Hepatocyte (in vitro differentiated cells): ENCODE data around the gene SULT1A3. TPM values are rescaled to one million over a fixed set of nuclear protein-coding genes. Genes with fewer than 3 reads are reported as not detected.
"Not testable (repeated sequence)": the region's sequence is repeated elsewhere in the genome, so short reads cannot be mapped to it uniquely, and the experiment has no call there.

Source experiments
- DNase-seq: peaks from one replicate; pipeline ENCODE4 v3.0.0-alpha.2; 2016; ENCODE audit warnings: low spot score
- H2AFZ ChIP-seq: fragments of 200-600 bp; sonication (generic); 2 replicates; pipeline ENCODE4 v1.6.0; 2016; ENCODE audit warnings: antibody characterized with exemption, mild to moderate bottlenecking
- H3K27ac ChIP-seq: fragments of 200-600 bp; sonication (generic); 2 replicates; pipeline ENCODE4 v1.5.1; 2016; ENCODE audit warnings: mild to moderate bottlenecking
- H3K27me3 ChIP-seq: fragments of 200-600 bp; sonication (generic); 2 replicates; pipeline ENCODE4 v1.6.1; 2016
- H3K36me3 ChIP-seq: fragments of 200-600 bp; sonication (generic); replicated peaks from 2 replicates; pipeline ENCODE4 v1.5.1; 2016; ENCODE audit warnings: low read depth; ENCODE audit not compliant: insufficient read depth
- H3K4me1 ChIP-seq: fragments of 200-600 bp; sonication (generic); 2 replicates; pipeline ENCODE4 v1.5.1; 2016; ENCODE audit warnings: mild to moderate bottlenecking, moderate library complexity; ENCODE audit not compliant: insufficient read depth
- H3K4me2 ChIP-seq: fragments of 200-600 bp; sonication (generic); 2 replicates; pipeline ENCODE4 v1.6.0; 2016
- H3K4me3 ChIP-seq: fragments of 200-600 bp; sonication (generic); 2 replicates; pipeline ENCODE4 v1.5.1; 2016; ENCODE audit warnings: mild to moderate bottlenecking
- H3K79me2 ChIP-seq: fragments of 200-600 bp; sonication (generic); 2 replicates; pipeline ENCODE4 v1.6.0; 2017; ENCODE audit warnings: mild to moderate bottlenecking
- H3K9me2 ChIP-seq: fragments of 200-600 bp; sonication (generic); replicated peaks from 2 replicates; pipeline ENCODE4 v1.6.0; 2017; ENCODE audit warnings: mild to moderate bottlenecking; ENCODE audit not compliant: insufficient read depth
- H3K9me3 ChIP-seq: fragments of 200-600 bp; sonication (generic); 2 replicates; pipeline ENCODE4 v1.5.1; 2016; ENCODE audit warnings: low read depth, mild to moderate bottlenecking
- H4K20me1 ChIP-seq: fragments of 200-600 bp; sonication (generic); 2 replicates; pipeline ENCODE4 v1.6.0; 2016; ENCODE audit warnings: mild to moderate bottlenecking; ENCODE audit not compliant: insufficient read depth, poor library complexity, severe bottlenecking
- WGBS: methylation state at CpG from one replicate; pipeline ENCODE4 v1.1.6; 2016; ENCODE audit warnings: low lambda C conversion rate; ENCODE audit errors: missing lambda C conversion rate; 5-methylcytosine and 5-hydroxymethylcytosine counted together
- polyA plus RNA-seq: library from polyadenylated mRNA; unstranded; fragments of >200 nt; fragmentation: Nextera tagmentation; extraction: Ambion mirVana; gene quantifications from 2 replicates; pipeline ENCODE4 v1.2.1, GENCODE V29; 2016
- small RNA-seq: library from RNA; depleted of rRNA; stranded (forward); fragments of <200 nt; gene quantifications from one replicate; pipeline ENCODE3, GENCODE V24; 2014
- total RNA-seq: library from RNA; depleted of rRNA; stranded (reverse); fragments of >200 nt; gene quantifications from 2 replicates; pipeline ENCODE4 v1.2.3, GENCODE V29; 2014

Gene SULT1A3
- total and polyA plus RNA-seq, 2 experiments from 2014 or later = 8.1 to 23.1 TPM

- H3K4me3 ChIP-seq, H3K27ac ChIP-seq, H3K4me2 ChIP-seq, H2AFZ ChIP-seq, H3K9me2 ChIP-seq, H3K36me3 ChIP-seq, H4K20me1 ChIP-seq, H3K4me1 ChIP-seq, H3K79me2 ChIP-seq, H3K9me3 ChIP-seq, H3K27me3 ChIP-seq, DNase-seq: not testable (repeated sequence)
- 92% methylated on average over 5 of the region's 5 CpGs for WGBS
Observed at GRCh38 chr16:30217082-30217481, 18.0 kb downstream of the SULT1A3 start.

- no CpG with 5 or more reads among the region's 4 CpGs for WGBS
- not testable (repeated sequence) for H3K4me3 ChIP-seq, H3K4me2 ChIP-seq
Observed at GRCh38 chr16:30248379-30248778, 49.3 kb downstream of the SULT1A3 start, which contains the start of gene NPIPB13. NPIPB13 (minus strand) TSS chr16:30248479; CDS start chr16:30245573, 2,906 bp downstream.

More at GRCh38 chr16:30248379-30248778, 49.3 kb downstream of the SULT1A3 start, which contains the start of gene NPIPB13:
- H3K9me3 ChIP-seq, H3K4me1 ChIP-seq, H3K9me2 ChIP-seq, DNase-seq, H3K27ac ChIP-seq, H4K20me1 ChIP-seq, H3K36me3 ChIP-seq, H3K79me2 ChIP-seq, H3K27me3 ChIP-seq, H2AFZ ChIP-seq: not testable (repeated sequence)

Small RNAs within 50 kb of the gene (small RNA-seq; reads per million reads assigned to genes)
- gene AC106782.4 = not detected

Other genes with a start within 250 kb of the SULT1A3 start
- gene TMEM219, start 237.2 kb upstream of the SULT1A3 start, total RNA-seq = 106 and 119 TPM in 2 replicates
- 175 and 189 TPM in 2 replicates for gene TMEM219, start 237.2 kb upstream of the SULT1A3 start, polyA plus RNA-seq
- gene TAOK2, start 225.4 kb upstream of the SULT1A3 start, total RNA-seq = 28.0 and 33.4 TPM in 2 replicates
- gene TAOK2, start 225.4 kb upstream of the SULT1A3 start, polyA plus RNA-seq = 24.3 and 24.5 TPM in 2 replicates
- gene HIRIP3, start 203.6 kb upstream of the SULT1A3 start, total RNA-seq = 10.6 and 12.4 TPM in 2 replicates
- 9.0 and 12.9 TPM in 2 replicates for gene HIRIP3, start 203.6 kb upstream of the SULT1A3 start, polyA plus RNA-seq
- gene INO80E, start 203.0 kb upstream of the SULT1A3 start, total RNA-seq = 61.2 and 99.9 TPM in 2 replicates
- 14.0 and 17.6 TPM in 2 replicates for gene INO80E, start 203.0 kb upstream of the SULT1A3 start, polyA plus RNA-seq
- 6.8 and 6.9 TPM in 2 replicates for gene DOC2A, start 188.2 kb upstream of the SULT1A3 start, total RNA-seq
- 11.4 and 13.0 TPM in 2 replicates for gene DOC2A, start 188.2 kb upstream of the SULT1A3 start, polyA plus RNA-seq
- not detected in 2 replicates for gene C16orf92, start 176.1 kb upstream of the SULT1A3 start, total RNA-seq
- not detected in 2 replicates for gene C16orf92, start 176.1 kb upstream of the SULT1A3 start, polyA plus RNA-seq
- gene TLCD3B, start 168.0 kb upstream of the SULT1A3 start, total RNA-seq = not detected in 2 replicates
- not detected in 2 replicates for gene TLCD3B, start 168.0 kb upstream of the SULT1A3 start, polyA plus RNA-seq
- 392 and 397 TPM in 2 replicates for gene ALDOA, start 133.5 kb upstream of the SULT1A3 start, total RNA-seq
- 882 and 924 TPM in 2 replicates for gene ALDOA, start 133.5 kb upstream of the SULT1A3 start, polyA plus RNA-seq
- gene PPP4C, start 123.3 kb upstream of the SULT1A3 start, total RNA-seq = 107 and 123 TPM in 2 replicates
- gene PPP4C, start 123.3 kb upstream of the SULT1A3 start, polyA plus RNA-seq = 212 and 236 TPM in 2 replicates
- gene TBX6, start 107.3 kb upstream of the SULT1A3 start, total RNA-seq = 0.56 and 0.60 TPM in 2 replicates
- 0.10 and 0.19 TPM in 2 replicates for gene TBX6, start 107.3 kb upstream of the SULT1A3 start, polyA plus RNA-seq
- 19.3 and 20.1 TPM in 2 replicates for gene YPEL3, start 103.0 kb upstream of the SULT1A3 start, total RNA-seq
- 82.1 and 103 TPM in 2 replicates for gene YPEL3, start 103.0 kb upstream of the SULT1A3 start, polyA plus RNA-seq
- 0.67 TPM in 1 of 2 replicates, not detected in the other for gene GDPD3, start 85.7 kb upstream of the SULT1A3 start, total RNA-seq
- 5.4 and 11.2 TPM in 2 replicates for gene GDPD3, start 85.7 kb upstream of the SULT1A3 start, polyA plus RNA-seq
- 34.6 and 57.6 TPM in 2 replicates for gene MAPK3, start 76.0 kb upstream of the SULT1A3 start, total RNA-seq
- gene MAPK3, start 76.0 kb upstream of the SULT1A3 start, polyA plus RNA-seq = 31.3 and 38.1 TPM in 2 replicates
- gene CORO1A, start 15.7 kb upstream of the SULT1A3 start, total RNA-seq = 2.4 and 3.2 TPM in 2 replicates
- 1.7 and 3.4 TPM in 2 replicates for gene CORO1A, start 15.7 kb upstream of the SULT1A3 start, polyA plus RNA-seq
- 211 and 237 TPM in 2 replicates for gene BOLA2B, start 5.6 kb upstream of the SULT1A3 start, total RNA-seq
- 124 and 132 TPM in 2 replicates for gene BOLA2B, start 5.6 kb upstream of the SULT1A3 start, polyA plus RNA-seq
- 22.1 and 25.1 TPM in 2 replicates for gene SLX1A, start 5.4 kb upstream of the SULT1A3 start, total RNA-seq
- gene SLX1A, start 5.4 kb upstream of the SULT1A3 start, polyA plus RNA-seq = 111 and 125 TPM in 2 replicates
- gene NPIPB13, start 49.2 kb downstream of the SULT1A3 start, total RNA-seq = 2.4 and 3.5 TPM in 2 replicates
- gene NPIPB13, start 49.2 kb downstream of the SULT1A3 start, polyA plus RNA-seq = 1.9 and 4.8 TPM in 2 replicates
- gene CD2BP2, start 156.1 kb downstream of the SULT1A3 start, total RNA-seq = 44.2 and 45.1 TPM in 2 replicates
- 37.6 and 41.0 TPM in 2 replicates for gene CD2BP2, start 156.1 kb downstream of the SULT1A3 start, polyA plus RNA-seq
- gene TBC1D10B, start 171.2 kb downstream of the SULT1A3 start, total RNA-seq = 21.4 and 29.3 TPM in 2 replicates
- 33.3 and 37.9 TPM in 2 replicates for gene TBC1D10B, start 171.2 kb downstream of the SULT1A3 start, polyA plus RNA-seq
- 4.0 TPM in 1 of 2 replicates, not detected in the other for gene MYL11, start 175.5 kb downstream of the SULT1A3 start, total RNA-seq
- gene MYL11, start 175.5 kb downstream of the SULT1A3 start, polyA plus RNA-seq = 2.2 and 5.3 TPM in 2 replicates
- gene SEPTIN1, start 183.3 kb downstream of the SULT1A3 start, total RNA-seq = not detected in 2 replicates
- 1.5 and 2.3 TPM in 2 replicates for gene SEPTIN1, start 183.3 kb downstream of the SULT1A3 start, polyA plus RNA-seq
- 7.7 and 8.0 TPM in 2 replicates for gene ZNF48, start 196.2 kb downstream of the SULT1A3 start, total RNA-seq
- gene ZNF48, start 196.2 kb downstream of the SULT1A3 start, polyA plus RNA-seq = 6.1 and 7.1 TPM in 2 replicates
- gene ZNF771, start 208.4 kb downstream of the SULT1A3 start, total RNA-seq = 12.4 and 18.7 TPM in 2 replicates
- gene ZNF771, start 208.4 kb downstream of the SULT1A3 start, polyA plus RNA-seq = 23.6 and 25.2 TPM in 2 replicates
- 25.9 and 33.8 TPM in 2 replicates for gene DCTPP1, start 230.8 kb downstream of the SULT1A3 start, total RNA-seq
- gene DCTPP1, start 230.8 kb downstream of the SULT1A3 start, polyA plus RNA-seq = 36.3 and 47.2 TPM in 2 replicates
- gene SEPHS2, start 246.6 kb downstream of the SULT1A3 start, total RNA-seq = 36.1 and 51.3 TPM in 2 replicates
- gene SEPHS2, start 246.6 kb downstream of the SULT1A3 start, polyA plus RNA-seq = 69.2 and 81.0 TPM in 2 replicates